Measurements from ENCODE around the gene SIPA1L3.

- no peak for TF ChIP-seq POLR2AphosphoS5 (IDR thresholded peaks at IDR 0.05)
- no peak for TF ChIP-seq CTCF (IDR thresholded peaks at IDR 0.05)
- TF ChIP-seq POLR2A (IDR thresholded peaks at IDR 0.05) = no peak
- TF ChIP-seq EP300 (IDR thresholded peaks at IDR 0.05) = no peak
Measured at GRCh38 chr19:38207543-38207942, 300.5 kb downstream of the SIPA1L3 start.
